ENCODE measurements around the gene CAMSAP1.

CAMSAP1 gene

GRCh38 chr9:135851748-135852147, 55.6 kb downstream of the CAMSAP1 start (continued):
- no peak for TF ChIP-seq CREB5 (CRISPR knock-in tag; IDR thresholded peaks at IDR 0.05; ENCODE audit: low read depth)
- TF ChIP-seq TOX (CRISPR knock-in tag; IDR thresholded peaks at IDR 0.05; ENCODE audit: borderline replicate concordance): no peak

- TF ChIP-seq TSHZ2 (CRISPR knock-in tag; IDR thresholded peaks at IDR 0.05) (no peak), CSRNP3 (CRISPR knock-in tag; IDR thresholded peaks at IDR 0.05) (no peak), CSDC2 (CRISPR knock-in tag; IDR thresholded peaks at IDR 0.05) (no peak), TCF4 (CRISPR knock-in tag; IDR thresholded peaks at IDR 0.05; ENCODE audit: borderline replicate concordance) (no peak), ARNTL (CRISPR knock-in tag; IDR thresholded peaks at IDR 0.05; ENCODE audit: borderline replicate concordance, low read depth) (no peak), ZNF8 (CRISPR knock-in tag; IDR thresholded peaks at IDR 0.05) (no peak), GLIS3 (CRISPR knock-in tag; IDR thresholded peaks at IDR 0.05) (no peak), ZC3H10 (CRISPR knock-in tag; IDR thresholded peaks at IDR 0.05) (no peak), TOX (CRISPR knock-in tag; IDR thresholded peaks at IDR 0.05; ENCODE audit: borderline replicate concordance) (no peak), CREB5 (CRISPR knock-in tag; IDR thresholded peaks at IDR 0.05; ENCODE audit: low read depth) (no peak), BACH2 (CRISPR knock-in tag; IDR thresholded peaks at IDR 0.05; ENCODE audit: borderline replicate concordance) (no peak), ESRRG (CRISPR knock-in tag; IDR thresholded peaks at IDR 0.05) (no peak), SNAI2 (CRISPR knock-in tag; IDR thresholded peaks at IDR 0.05) (no peak), PPARA (CRISPR knock-in tag; IDR thresholded peaks at IDR 0.05; ENCODE audit: borderline replicate concordance) (no peak), ZNF70 (CRISPR knock-in tag; IDR thresholded peaks at IDR 0.05) (no peak), ZFP3 (CRISPR knock-in tag; IDR thresholded peaks at IDR 0.05) (no peak), ISL1 (CRISPR knock-in tag; IDR thresholded peaks at IDR 0.05) (no peak), RARB (CRISPR knock-in tag; IDR thresholded peaks at IDR 0.05) (no peak), OSR1 (CRISPR knock-in tag; IDR thresholded peaks at IDR 0.05) (no peak), PATZ1 (CRISPR knock-in tag; IDR thresholded peaks at IDR 0.05; ENCODE audit: borderline replicate concordance) (no peak)
- ATAC-seq: no peak
These were observed 56.6 kb downstream of the CAMSAP1 start for GRCh38 chr9:135850737-135851136.

- ATAC-seq: no peak
- no peak for TF ChIP-seq CSRNP3 (CRISPR knock-in tag; IDR thresholded peaks at IDR 0.05)
- TF ChIP-seq TSHZ2 (CRISPR knock-in tag; IDR thresholded peaks at IDR 0.05): no peak
These were observed 58.2 kb downstream of the CAMSAP1 start for GRCh38 chr9:135849181-135849580.

Data from SK-N-SH treated with all-trans-retinoic acid at 6 μM for 48 hours (cell line).